Cerebellar cortex (tissue), 1 donor: ENCODE measurements around the gene CSK.

ENCODE experiments used
- DNase-seq: peaks from one replicate; pipeline ENCODE4 v3.0.0-alpha.2; 2015; ENCODE audit warnings: low spot score

CSK gene

GRCh38 chr15:74801311-74801997 is 19.6 kb downstream of the CSK start:
- DNase-seq = no peak

DNA sequence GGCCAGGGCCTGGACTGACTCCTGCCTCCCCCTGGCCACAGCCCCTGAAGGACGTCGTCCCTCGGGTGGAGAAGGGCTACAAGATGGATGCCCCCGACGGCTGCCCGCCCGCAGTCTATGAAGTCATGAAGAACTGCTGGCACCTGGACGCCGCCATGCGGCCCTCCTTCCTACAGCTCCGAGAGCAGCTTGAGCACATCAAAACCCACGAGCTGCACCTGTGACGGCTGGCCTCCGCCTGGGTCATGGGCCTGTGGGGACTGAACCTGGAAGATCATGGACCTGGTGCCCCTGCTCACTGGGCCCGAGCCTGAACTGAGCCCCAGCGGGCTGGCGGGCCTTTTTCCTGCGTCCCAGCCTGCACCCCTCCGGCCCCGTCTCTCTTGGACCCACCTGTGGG is 20.4 kb downstream of the CSK start:
- no peak for DNase-seq

DNA sequence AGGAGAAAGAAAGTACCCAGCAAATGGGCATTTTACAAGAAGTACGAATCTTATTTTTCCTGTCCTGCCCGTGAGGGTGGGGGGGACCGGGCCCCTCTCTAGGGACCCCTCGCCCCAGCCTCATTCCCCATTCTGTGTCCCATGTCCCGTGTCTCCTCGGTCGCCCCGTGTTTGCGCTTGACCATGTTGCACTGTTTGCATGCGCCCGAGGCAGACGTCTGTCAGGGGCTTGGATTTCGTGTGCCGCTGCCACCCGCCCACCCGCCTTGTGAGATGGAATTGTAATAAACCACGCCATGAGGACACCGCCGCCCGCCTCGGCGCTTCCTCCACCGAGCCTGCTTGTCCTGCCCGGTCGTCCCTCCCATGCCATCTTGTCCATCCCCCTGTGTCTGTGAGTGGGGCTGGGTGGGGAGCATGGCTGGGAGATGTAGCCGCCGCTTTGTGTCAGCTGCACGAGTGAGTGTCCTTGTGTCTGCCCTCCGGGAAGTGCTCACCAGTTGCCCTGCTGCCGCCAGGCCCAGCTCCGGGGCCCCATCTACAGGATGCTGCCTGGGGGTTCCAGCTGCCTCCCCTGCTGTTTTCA is 21.1 kb downstream of the CSK start:
- no peak for DNase-seq

DNA sequence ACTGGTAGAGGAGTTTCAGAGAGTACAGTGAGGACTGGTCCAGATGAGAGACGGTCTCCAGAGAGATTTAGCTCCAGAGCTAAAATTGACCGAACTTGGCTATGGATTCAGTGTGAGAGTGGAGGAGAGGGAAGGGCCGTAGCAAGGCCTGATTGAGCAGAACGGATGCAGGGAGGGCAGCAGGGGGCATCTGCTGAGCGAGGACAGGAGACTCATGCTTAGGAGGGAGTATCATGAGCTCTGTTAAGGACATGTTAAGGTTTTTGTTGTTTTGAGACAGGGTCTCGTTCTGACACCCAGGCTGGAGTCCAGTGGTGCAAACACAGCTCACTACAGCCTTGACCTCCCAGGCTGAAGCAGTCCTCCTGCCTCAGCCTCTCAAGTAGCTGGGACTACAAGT is 23.1 kb downstream of the CSK start:
- no peak for DNase-seq

DNA sequence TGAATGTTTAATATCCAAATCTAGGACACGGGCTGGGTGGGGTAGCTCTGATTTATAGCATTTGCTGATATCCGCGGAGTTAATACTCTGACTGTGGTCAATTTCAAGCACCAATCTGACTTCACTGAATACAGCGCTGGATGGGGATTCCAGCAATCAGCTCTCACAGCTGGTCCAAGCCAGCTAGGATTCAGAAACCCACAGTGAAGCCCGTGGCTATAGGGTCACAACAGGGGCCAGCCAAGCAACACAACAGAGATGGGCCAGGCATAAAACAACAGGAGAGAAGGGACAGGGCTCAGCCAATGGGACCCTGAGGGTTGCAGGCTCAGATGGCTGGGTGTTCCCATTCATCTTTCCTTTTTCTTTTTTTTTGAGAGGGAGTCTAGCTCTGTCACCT is 25.4 kb downstream of the CSK start:
- no peak for DNase-seq

DNA sequence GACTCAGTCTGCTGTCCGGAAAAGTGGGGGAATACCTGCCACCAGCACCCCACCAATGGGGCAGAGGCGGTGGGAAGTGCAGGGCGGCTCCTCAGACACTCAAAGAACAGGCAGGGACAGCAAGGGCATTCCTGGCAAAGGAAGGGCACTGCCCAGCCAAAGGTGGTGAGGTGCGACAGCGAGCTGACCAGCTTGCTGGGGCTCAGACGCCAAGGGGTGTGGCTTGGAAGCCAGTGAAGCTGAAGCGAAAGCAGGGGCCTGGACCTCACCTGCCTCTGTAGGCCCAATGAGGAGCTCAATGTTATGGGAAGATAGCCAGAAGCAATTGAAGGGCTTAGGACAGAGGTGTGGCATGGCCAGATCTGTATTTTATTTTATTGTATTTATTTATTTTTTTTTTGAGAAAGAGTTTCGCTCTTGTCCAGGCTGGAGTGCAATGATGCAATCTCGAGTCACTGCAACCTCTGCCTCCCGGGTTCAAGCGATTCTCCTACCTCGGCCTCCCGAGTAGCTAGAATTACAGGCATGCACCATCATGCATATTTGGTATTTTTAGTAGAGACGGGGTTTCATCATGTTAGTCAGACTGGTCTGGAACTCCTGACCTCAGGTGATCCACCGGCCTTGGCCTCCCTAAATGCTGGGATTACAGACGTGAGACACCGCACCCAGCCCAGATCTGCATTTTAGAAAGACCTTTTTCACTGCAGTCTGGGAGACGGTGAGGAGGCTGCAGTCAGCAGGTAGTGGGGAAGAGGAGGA is 26.4 kb downstream of the CSK start:
- DNase-seq = peak; percentile 85

- DNase-seq = no peak
Measured at GRCh38 chr15:74808840-74809229, 27.0 kb downstream of the CSK start.

- DNase-seq = no peak
Measured at GRCh38 chr15:74809242-74809641, 27.4 kb downstream of the CSK start.

- no peak for DNase-seq
Measured at GRCh38 chr15:74809956-74810355, 28.1 kb downstream of the CSK start.

DNA sequence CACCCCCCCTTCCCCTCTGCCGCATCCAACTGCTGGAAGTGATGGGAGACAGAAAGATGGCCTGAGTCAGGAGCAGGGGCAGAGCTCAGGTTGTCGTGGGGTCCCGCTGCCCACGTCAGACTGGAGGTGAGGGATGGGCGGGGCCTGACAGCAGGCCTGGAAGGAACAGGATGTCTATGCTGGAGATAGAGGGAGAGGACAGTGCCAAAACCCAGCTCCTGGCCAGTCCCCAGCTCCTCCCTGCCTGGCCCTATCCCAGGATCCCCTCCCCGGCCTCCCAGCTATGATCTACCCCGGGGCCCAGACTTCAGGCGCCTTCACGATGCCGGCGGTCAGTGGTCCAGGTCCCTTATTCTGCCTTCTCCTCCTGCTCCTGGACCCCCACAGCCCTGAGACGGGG is 30.7 kb downstream of the CSK start, which contains the start of gene LMAN1L:
Gene LMAN1L (plus strand): TSS at position 303 of the 400 bp plus-strand sequence. CDS start 20 bp downstream, at position 323.
- peak; percentile 83 for DNase-seq

GRCh38 chr15:74815121-74815934 is 33.4 kb downstream of the CSK start:
- DNase-seq = peak; percentile 87

DNA sequence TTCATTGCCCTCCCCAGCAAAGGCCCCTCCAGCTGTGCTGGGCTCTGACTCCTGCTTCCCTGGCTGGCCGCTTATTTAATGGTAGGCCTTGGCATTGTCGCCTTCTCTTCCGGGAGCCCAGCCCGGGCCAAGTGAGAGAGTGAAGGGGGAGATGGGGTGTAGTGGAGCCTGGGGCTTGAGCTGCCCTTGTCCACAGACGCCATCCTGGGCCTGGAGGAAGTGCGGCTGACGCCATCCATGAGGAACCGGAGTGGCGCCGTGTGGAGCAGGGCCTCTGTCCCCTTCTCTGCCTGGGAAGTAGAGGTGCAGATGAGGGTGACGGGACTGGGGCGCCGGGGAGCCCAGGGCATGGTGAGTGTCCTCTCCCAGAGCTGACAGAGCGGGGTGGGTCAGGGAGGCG is 34.1 kb downstream of the CSK start:
- no peak for DNase-seq

DNA sequence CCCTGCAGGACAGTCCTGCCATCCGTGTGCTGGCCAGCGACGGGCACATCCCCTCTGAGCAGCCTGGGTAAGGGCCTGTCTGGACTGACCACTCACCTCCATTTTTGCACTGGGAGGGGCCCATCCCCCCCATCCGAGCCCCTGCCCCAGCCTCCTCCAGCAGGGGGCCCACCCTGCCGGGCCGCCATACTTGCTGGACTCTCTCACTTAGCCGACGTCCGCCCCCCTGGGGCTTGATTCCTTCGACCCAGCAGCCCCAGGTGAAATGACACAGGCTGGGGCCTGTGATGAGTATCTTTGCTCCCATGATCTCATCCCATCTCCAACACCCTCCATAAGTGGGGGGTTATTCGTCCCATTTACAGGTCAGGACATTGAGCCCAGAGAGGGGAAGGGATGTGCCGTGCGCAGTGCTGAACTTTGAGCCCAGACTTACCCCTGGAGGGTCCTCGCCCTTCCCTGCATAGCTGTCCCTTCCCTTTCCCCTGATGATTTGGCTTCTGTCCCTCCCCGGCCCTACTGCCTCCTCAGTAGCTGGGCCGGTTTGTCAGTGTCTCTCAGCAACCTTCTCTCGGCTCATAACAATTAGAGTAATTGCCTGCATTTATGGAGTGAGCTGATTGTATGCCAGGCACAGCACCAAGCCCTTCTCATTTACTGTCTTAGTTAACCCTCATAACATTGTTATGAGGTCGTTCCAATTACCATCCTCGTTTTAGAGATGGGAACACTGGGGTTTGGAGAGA is 34.9 kb downstream of the CSK start:
- no peak for DNase-seq

DNA sequence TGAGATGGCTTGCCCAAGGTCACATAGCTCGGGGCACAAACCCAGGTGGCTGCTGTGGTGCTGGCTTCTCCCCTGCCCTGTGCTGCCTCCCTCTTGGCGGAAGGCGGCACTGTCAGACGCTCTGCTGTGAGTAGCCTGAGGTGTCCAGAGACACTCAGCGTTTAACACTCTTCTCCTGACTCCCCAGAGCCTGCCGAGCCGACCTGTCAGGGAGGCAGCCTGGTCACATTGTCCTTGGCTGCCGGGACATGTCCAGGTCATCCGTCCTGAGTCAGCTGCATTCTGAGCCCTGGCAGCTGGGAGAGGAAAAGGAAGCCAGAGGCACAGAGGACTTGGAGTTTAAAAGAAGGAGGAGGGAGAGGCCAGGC is 35.5 kb downstream of the CSK start:
- DNase-seq = peak; percentile 57

DNA sequence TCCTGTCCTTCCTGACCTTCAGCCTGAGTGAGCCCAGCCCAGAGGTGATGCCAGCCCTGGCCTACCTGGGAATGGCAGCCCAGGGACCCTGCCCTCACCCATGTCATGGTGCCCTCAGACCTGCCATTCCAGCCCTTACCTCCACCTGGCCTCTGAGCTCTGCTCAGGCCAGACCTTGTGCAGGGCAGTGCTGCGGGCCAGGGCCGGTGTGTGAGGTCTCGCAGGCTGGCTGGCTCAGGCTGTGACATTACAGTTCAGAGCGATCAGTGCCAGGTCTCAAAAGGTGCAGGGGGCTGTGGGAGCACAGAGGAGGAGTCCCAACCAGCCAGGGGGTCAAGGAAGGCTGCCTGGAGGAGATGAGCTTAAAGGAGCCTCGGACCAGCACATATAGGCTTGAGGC is 38.2 kb downstream of the CSK start:
- no peak for DNase-seq

- DNase-seq = peak; percentile 65
Measured at GRCh38 chr15:74821091-74821789, 39.4 kb downstream of the CSK start.

GRCh38 chr15:74821790-74822158 is 39.9 kb downstream of the CSK start:
- DNase-seq = no peak

GRCh38 chr15:74822233-74822632 is 40.4 kb downstream of the CSK start:
- DNase-seq = no peak

GRCh38 chr15:74823324-74823723 is 41.4 kb downstream of the CSK start:
- DNase-seq = no peak

DNA sequence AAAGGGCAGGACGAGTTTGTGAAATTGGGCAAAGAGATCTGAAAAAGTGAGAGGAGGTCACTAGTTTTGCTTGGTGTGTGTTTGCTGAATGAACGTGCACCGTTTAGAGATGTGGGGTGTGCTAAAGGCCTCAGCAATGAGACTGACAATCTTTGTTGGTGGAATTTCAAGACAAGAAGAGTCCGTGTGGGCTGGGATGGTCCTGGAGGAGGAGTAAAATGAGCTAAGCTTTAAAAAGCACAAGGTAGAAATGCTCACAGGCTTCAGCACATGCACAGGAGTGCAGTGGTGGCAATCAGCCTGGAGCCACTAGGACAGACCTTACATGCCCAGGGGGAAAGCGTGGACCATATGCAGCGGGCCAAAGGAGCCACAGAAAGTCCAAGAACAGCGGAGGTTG is 43.1 kb downstream of the CSK start:
- DNase-seq = no peak

DNA sequence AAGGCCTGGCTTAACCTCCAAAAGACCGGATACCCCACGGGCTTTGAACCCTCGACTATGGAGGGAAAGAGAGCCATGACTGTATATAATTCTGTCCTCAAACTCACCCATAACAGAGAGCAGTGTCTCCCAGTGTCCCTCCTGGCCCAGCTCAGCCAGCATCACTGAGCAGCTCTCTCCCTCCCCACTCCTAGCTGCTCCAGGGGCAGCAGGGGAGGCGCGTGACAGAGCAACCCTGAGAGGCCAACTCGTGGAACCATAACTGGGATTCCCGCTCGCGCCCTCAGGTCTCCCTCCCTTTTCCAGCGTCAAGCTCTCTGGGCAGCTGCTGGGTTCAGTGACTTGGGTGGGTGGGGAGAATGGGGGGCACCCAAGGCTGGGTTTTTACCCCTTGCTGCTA is 44.0 kb downstream of the CSK start:
- DNase-seq = no peak
